Panc1 (cell line): ENCODE data around the gene TSPAN14.

ENCODE experiments used
- CTCF ChIP-seq: fragments of 450-650 bp; IDR thresholded peaks from 2 replicates; pipeline ENCODE4 v1.5.1; 2017; ENCODE audit warnings: mild to moderate bottlenecking
- POLR2AphosphoS5 ChIP-seq: IDR thresholded peaks from 2 replicates; pipeline ENCODE4 v1.6.1; 2012; ENCODE audit warnings: mild to moderate bottlenecking, low read depth, low read length, moderate library complexity

- TF ChIP-seq POLR2AphosphoS5, result peak; percentile 51
- TF ChIP-seq CTCF, result no peak
These were observed at the start of gene TSPAN14 for GRCh38 chr10:80453842-80454512.
